Type B pancreatic cell (in vitro differentiated cells): ENCODE results near the gene ECHDC1. TPM values are rescaled to one million over a fixed set of nuclear protein-coding genes. Genes with fewer than 3 reads are reported as not detected.

Experiments
- DNase-seq: peaks from one replicate; pipeline ENCODE4 v3.0.0; 2021; ENCODE audit warnings: mixed read lengths; ENCODE audit not compliant: unreplicated experiment; ENCODE audit errors: extremely low spot score
- H3K27ac Mint-ChIP-seq: 2 replicates; pipeline ENCODE4 v1.8.0; 2021; ENCODE audit warnings: mild to moderate bottlenecking, mixed read lengths
- H3K27me3 Mint-ChIP-seq: 2 replicates; pipeline ENCODE4 v1.8.0; 2021; ENCODE audit warnings: mixed read lengths
- H3K36me3 Mint-ChIP-seq: 2 replicates; pipeline ENCODE4 v1.8.0; 2021; ENCODE audit warnings: mixed read lengths
- H3K4me1 Mint-ChIP-seq: one replicate; pipeline ENCODE4 v1.8.0; 2021; ENCODE audit warnings: mixed read lengths; ENCODE audit not compliant: unreplicated experiment
- H3K4me3 Mint-ChIP-seq: 2 replicates; pipeline ENCODE4 v1.8.0; 2021; ENCODE audit warnings: mild to moderate bottlenecking, mixed read lengths
- H3K9me3 Mint-ChIP-seq: 2 replicates; pipeline ENCODE4 v1.8.0; 2021; ENCODE audit warnings: mixed read lengths
- CTCF ChIP-seq: fragments of 200-600 bp; sonication (generic); conservative IDR thresholded peaks from 2 replicates; pipeline ENCODE4 v1.5.0; 2021; ENCODE audit warnings: antibody characterized with exemption, mild to moderate bottlenecking
- total RNA-seq: library from RNA; stranded (reverse); gene quantifications from 2 replicates; pipeline ENCODE4 v1.2.1, GENCODE V29; 2021; ENCODE audit warnings: low replicate concordance

The ECHDC1 gene
- total RNA-seq, 1 donor from 2014 or later = 48.4 TPM

DNA sequence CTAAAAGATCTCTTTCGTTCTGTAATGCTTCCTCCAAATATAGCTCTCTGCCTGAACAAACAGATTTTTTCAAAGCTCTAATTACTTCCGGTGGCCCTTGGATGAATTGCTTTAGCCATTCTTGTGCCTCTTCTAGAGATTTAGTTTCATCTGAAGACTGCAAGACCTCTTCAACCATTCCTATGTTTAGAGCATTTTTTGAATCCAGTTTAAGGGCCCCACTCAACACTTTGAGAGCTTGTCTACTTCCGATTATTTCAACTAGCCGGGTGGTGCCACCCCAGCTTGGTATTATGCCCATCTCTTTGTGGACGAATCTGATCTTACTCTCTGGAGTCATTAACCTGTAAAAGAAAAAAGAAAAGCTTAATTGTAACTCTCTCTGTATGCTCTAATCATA, 53.5 kb downstream of the ECHDC1 start:
- DNase-seq = no peak
- peaks cover 26% of the 10 kb centered on the region for H3K36me3 Mint-ChIP-seq
- H3K4me3 Mint-ChIP-seq = no peak overlapping the region
- H3K4me1 Mint-ChIP-seq = peaks cover 12% of the 10 kb centered on the region
- TF ChIP-seq CTCF = no peak
- no peaks in the 10 kb centered on the region for H3K9me3 Mint-ChIP-seq
- H3K27me3 Mint-ChIP-seq = no peaks in the 10 kb centered on the region
- H3K27ac Mint-ChIP-seq = peak overlapping the region; percentile 3

GRCh38 chr6:127288705-127289104, 54.7 kb downstream of the ECHDC1 start:
- Mint-ChIP-seq H3K27ac (no peak overlapping the region), H3K27me3 (no peaks in the 10 kb centered on the region), H3K4me3 (no peak overlapping the region), H3K9me3 (no peaks in the 10 kb centered on the region), H3K36me3 (peaks cover 29% of the 10 kb centered on the region), H3K4me1 (peaks cover 12% of the 10 kb centered on the region)
- DNase-seq = no peak
- TF ChIP-seq CTCF = no peak

DNA sequence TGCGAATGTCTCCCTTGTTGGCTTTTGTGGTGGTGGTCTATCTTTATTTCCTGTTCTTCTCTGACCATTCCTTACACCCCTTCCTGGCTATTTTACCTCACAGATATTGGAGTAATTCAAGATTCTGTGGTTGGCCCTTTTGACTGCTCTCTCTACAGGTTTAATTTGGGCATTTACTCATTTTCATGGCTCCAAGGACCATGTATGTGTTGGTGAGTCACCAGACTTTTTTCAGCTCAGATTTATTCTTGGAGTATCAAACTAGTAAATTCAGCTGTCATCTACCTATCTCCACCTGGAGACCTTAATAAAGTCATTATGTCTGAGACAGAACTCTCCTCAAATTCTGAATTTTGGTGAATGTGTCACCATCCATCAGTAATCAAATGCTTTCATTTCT, 61.2 kb downstream of the ECHDC1 start:
- TF ChIP-seq CTCF = no peak
- H3K9me3 Mint-ChIP-seq = no peaks in the 10 kb centered on the region
- no peak overlapping the region for H3K27ac Mint-ChIP-seq
- H3K36me3 Mint-ChIP-seq = peaks cover 45% of the 10 kb centered on the region
- no peaks in the 10 kb centered on the region for H3K27me3 Mint-ChIP-seq
- H3K4me3 Mint-ChIP-seq = no peak overlapping the region
- H3K4me1 Mint-ChIP-seq = no peaks in the 10 kb centered on the region
- no peak for DNase-seq

DNA sequence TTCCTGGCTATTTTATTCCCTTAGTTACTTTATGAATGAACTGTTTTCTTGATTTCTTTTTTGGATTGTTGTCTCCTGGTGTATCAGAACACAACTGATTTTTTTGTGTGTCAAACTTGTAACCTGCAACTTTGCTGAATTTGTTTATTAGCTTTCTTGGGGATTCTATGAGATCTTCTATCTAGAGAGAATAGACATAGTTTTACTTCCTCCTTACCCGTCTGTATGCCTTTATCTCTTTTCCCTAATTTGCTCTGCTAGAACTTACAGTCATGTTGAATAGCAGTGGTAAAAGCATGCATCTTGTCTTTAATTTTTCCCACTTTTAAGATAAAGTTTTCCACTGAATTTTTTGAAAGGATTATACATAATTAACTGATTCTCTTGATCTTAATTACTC, 63.6 kb downstream of the ECHDC1 start:
- Mint-ChIP-seq H3K36me3 (peaks cover 29% of the 10 kb centered on the region), H3K27ac (no peak overlapping the region), H3K27me3 (no peaks in the 10 kb centered on the region), H3K9me3 (no peaks in the 10 kb centered on the region), H3K4me1 (peaks cover under 1% of the 10 kb centered on the region), H3K4me3 (no peak overlapping the region)
- no peak for TF ChIP-seq CTCF
- no peak for DNase-seq

- no peak overlapping the region for H3K27ac Mint-ChIP-seq
- peaks cover 20% of the 10 kb centered on the region for H3K36me3 Mint-ChIP-seq
- H3K9me3 Mint-ChIP-seq = no peaks in the 10 kb centered on the region
- H3K4me1 Mint-ChIP-seq = peaks cover 14% of the 10 kb centered on the region
- no peak for TF ChIP-seq CTCF
- no peaks in the 10 kb centered on the region for H3K27me3 Mint-ChIP-seq
- H3K4me3 Mint-ChIP-seq = no peak overlapping the region
- DNase-seq = no peak
Measured at GRCh38 chr6:127277878-127278843, 65.2 kb downstream of the ECHDC1 start.
